ENCODE results near the gene BTG1. TPM values are rescaled to one million over a fixed set of nuclear protein-coding genes. Genes with fewer than 3 reads are reported as not detected.

Gene BTG1
- total RNA-seq, 4 donors from 2014 or later = 57.8 to 101 (median 75.6) TPM

DNA sequence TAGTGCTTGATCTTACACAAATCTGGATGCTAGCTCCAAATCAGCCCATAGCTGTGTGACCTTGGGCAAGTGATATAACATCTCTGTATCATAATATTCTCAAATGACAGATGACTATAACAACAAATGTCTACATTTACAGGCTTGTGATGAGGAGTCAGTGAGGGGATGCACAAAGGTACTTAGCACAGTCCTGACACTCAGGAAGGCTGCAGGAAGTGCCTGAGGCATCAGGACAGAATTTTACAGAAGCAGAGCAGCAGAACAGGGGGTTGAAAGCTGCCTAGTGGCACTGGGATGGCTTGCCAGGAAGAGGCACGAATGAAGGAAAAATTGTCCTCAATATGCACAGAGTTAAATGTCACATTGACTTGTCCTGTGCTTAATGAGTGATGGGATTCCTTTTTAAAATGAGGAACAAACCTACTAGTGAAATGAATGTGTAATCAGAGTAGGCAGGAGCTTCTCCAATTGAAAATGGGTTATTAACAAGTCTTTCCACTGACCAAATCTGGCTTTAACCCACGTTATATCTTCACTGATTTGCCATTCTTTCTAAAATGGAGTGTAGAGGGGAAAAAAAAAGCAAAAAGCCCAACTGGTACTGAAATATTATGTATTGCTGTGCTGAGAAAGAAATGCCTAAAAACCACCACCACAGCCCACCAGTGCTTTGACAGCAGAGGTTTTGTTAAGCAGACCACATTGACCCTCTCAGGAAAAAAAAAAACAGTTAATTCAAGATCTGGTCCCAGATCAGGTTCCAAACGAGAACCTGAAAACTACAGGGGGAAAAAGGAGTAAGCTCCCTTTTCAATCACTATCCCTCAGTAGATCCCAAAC, 11.6 kb downstream of the BTG1 start:
- ATAC-seq (ENCODE audit: low FRiP score) = no peak
- TF ChIP-seq, protein P1, sequence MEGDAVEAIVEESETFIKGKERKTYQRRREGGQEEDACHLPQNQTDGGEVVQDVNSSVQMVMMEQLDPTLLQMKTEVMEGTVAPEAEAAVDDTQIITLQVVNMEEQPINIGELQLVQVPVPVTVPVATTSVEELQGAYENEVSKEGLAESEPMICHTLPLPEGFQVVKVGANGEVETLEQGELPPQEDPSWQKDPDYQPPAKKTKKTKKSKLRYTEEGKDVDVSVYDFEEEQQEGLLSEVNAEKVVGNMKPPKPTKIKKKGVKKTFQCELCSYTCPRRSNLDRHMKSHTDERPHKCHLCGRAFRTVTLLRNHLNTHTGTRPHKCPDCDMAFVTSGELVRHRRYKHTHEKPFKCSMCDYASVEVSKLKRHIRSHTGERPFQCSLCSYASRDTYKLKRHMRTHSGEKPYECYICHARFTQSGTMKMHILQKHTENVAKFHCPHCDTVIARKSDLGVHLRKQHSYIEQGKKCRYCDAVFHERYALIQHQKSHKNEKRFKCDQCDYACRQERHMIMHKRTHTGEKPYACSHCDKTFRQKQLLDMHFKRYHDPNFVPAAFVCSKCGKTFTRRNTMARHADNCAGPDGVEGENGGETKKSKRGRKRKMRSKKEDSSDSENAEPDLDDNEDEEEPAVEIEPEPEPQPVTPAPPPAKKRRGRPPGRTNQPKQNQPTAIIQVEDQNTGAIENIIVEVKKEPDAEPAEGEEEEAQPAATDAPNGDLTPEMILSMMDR (IDR thresholded peaks at IDR 0.05) = no peak
- no peak for DNase-seq (ENCODE audit: low spot score)

DNA sequence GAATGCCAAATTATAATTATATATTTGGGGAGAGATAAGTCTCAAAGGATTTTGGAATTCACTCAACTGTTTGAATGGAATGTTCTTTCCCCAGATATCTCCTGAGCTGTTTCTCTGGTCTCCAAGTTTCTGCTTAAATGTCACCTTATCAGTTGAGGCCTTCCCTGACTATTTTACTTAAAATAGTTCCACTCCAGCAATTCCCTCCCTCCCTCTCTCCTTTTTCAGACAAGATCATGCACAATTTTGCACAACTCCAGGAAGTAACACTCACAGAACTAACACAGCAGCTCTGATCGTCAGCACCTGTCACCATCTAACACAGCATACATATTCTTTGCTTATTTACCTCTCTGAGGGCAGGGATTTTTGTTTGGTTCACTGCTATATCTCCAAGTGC, 12.5 kb downstream of the BTG1 start:
- ATAC-seq (ENCODE audit: low FRiP score) = no peak

DNA sequence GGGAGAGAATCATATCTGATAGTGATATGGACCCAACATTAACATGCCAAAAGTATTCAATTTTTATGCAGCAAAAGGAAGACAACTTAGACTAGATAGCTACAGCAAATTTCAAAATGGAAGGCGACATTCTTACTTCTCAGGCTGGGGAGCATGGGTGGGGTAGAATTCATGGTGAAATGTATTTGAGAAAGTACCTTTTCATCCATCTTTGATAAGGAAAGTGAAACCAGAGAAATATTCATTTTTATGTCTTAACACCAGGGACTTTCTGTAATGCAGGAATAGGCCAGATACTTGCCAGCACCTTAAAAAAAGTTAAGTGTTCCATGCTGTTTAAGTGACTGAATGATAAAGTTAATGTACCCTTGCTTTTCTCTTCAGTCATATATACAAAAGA, 13.4 kb downstream of the BTG1 start:
- TF ChIP-seq, protein P1 (IDR thresholded peaks at IDR 0.05) = no peak
- DNase-seq (ENCODE audit: low spot score) (no peak), ATAC-seq (ENCODE audit: low FRiP score) (no peak)

More for the DNA sequence above, 12.5 kb downstream of the BTG1 start:
- TF ChIP-seq, protein P1 (IDR thresholded peaks at IDR 0.05) = no peak
- no peak for DNase-seq (ENCODE audit: low spot score)

DNA sequence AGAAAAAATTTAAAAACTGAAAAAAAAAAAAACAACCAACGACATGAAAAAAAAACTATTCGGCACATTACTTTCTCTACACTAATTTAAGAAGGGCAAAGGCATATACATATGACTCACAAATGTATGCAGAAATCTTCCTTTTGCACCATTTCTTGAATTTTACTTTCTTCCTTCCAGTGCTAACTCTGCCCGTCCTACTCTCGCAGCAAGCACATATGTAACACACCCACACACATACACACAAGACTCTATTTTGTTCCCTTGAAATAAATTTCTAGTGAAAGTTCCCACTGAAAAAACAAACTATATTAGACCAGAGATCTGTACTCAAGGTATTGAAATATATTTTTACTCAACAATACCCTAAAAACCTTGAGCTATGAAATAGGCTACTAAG, 14.6 kb downstream of the BTG1 start:
- TF ChIP-seq, protein P1 (IDR thresholded peaks at IDR 0.05) = no peak
- no peak for DNase-seq (ENCODE audit: low spot score)
- no peak for ATAC-seq (ENCODE audit: low FRiP score)

DNA sequence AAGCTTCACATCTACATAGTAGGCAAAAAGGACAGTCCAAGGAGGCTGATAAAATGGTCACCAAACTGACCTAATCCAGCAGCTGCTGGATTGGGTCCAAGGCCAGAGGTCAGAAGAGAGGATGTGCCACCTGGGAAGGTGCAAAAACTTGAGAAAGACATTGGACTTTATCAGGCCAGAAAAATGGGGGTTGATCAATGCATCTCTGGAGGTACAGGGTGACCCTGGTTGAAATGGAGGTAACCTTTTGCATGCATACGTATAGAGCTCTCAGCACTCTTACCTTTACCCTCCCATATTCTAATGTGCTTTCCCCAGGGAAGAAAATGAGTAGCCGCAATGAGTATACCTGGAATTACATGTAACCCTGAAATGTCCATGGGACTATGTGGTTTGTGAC, 16.0 kb downstream of the BTG1 start:
- TF ChIP-seq, protein P1 (IDR thresholded peaks at IDR 0.05) = no peak
- ATAC-seq (ENCODE audit: low FRiP score) (no peak), DNase-seq (ENCODE audit: low spot score) (no peak)

DNA sequence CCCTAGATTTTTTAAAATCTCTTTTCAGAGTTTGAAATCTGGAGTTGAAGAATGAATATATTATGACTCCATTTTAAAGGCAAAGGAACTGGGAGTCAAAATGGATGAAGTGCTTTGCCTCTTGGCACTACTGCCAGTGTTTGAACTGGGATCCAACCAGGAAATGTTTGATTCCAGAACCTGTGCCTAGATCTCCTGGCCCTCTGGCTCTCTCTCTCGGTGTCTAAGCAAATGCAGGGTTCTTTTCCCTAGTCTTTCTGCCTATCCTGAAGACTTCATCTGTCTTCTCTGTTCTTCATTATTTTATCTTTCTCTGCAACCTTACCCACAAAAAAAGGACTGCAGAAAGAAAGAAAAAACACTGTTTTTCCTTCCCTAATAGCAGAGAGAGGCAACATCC, 17.0 kb downstream of the BTG1 start:
- TF ChIP-seq, protein P1 (IDR thresholded peaks at IDR 0.05) = no peak
- ATAC-seq (ENCODE audit: low FRiP score) = no peak
- no peak for DNase-seq (ENCODE audit: low spot score)

DNA sequence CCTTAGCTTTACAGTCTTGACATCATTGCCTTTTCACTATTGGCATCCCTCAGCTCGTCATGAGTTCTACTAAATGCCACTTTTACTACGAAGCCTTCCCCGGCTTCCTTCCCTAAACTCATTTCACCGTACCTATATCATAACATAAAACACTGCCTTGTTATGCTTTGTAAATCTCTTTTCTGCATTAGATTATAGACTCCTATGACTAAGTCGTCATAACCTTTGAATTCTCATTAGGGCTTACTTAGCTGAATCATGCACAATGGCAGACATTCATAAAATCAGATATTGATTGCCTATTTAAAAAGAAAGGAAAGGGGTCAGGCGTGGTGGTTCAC, 21.0 kb downstream of the BTG1 start:
- DNase-seq (ENCODE audit: low spot score) (no peak), ATAC-seq (ENCODE audit: low FRiP score) (no peak)
- TF ChIP-seq, protein P1 (IDR thresholded peaks at IDR 0.05) = no peak
